Measurements from ENCODE around the gene CACNB1. TPM values are rescaled to one million over a fixed set of nuclear protein-coding genes. Genes with fewer than 3 reads are reported as not detected.
"Not testable (repeated sequence)": the region's sequence is repeated elsewhere in the genome, so short reads cannot be mapped to it uniquely, and the experiment has no call there.

Gene CACNB1
- total RNA-seq, 1 donor from 2014 or later: 20.4 TPM

DNA sequence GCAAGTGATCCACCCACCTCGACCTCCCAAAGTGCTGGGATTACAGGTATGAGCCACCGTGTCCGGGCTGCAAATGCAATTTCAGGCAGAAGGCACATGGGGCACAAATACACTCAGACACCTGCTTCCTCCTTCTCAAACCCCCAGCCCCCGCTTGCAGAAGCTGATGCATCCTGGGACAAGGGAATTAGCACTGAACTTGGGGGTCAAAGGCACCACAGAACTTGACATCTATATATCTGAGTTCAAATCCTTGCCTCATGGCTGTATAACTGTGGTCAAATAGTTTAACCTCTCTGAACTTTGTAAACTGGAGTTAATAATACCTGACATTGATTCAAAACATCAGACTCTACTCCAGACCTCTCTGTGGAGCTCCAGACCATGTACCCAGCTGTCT is 27.4 kb downstream of the CACNB1 start:
- intact Hi-C loops (cut with micrococcal nuclease): no loop called here
- peaks cover 6% of the 10 kb centered on the region for H3K36me3 Mint-ChIP-seq (ENCODE audit: low read depth)
- no peak for DNase-seq
- H3K4me3 Mint-ChIP-seq: no peak overlapping the region
- H3K27ac Mint-ChIP-seq: no peak overlapping the region
- peaks cover 3% of the 10 kb centered on the region for H3K9me3 Mint-ChIP-seq
- H3K27me3 Mint-ChIP-seq: peaks cover 23% of the 10 kb centered on the region
- H3K4me1 Mint-ChIP-seq: peaks cover 25% of the 10 kb centered on the region

DNA sequence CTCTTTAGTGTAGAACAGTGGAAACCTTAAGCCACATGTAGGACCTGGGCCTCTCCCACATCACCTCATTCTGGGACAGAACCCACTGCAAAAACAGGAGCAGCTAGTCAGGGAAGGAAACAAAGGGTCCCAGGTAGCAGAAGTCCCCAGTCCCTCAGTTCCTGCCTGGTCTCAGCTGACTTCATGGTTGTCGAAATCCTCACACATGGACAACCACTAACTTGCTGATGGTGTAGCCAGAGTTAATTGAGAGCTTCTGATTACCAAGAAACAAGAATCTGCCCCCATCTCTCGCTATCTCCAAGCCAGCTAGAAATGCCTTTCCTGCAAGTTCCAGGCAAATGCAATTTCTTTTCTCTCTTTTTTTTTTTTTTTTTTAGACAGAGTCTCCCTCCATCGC is 28.0 kb downstream of the CACNB1 start:
- no peak overlapping the region for H3K4me3 Mint-ChIP-seq
- peaks cover 3% of the 10 kb centered on the region for H3K9me3 Mint-ChIP-seq
- H3K4me1 Mint-ChIP-seq: peaks cover 31% of the 10 kb centered on the region
- DNase-seq: no peak
- H3K27ac Mint-ChIP-seq: no peak overlapping the region
- H3K36me3 Mint-ChIP-seq (ENCODE audit: low read depth): peaks cover 3% of the 10 kb centered on the region
- H3K27me3 Mint-ChIP-seq: peaks cover 29% of the 10 kb centered on the region
- intact Hi-C loops (cut with micrococcal nuclease): no loop called here

DNA sequence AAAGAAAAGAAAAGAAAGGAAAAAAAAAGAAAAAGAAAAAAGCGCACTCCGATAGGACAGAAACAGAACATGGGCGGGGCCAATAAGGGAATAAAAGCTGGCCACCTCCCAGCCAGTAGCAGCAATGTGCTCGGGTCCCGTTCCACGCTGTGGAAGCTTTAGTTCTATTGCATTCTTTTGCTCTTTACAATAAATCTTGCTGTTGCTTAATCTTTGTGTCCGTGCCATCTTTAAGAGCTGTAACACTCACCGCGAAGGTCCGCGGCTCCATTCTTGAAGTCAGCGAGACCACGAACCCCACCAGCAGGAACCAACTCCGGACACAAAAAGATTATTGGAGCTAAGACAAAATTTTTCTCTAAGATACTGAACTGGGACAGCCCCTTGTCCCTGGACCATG is 28.4 kb downstream of the CACNB1 start:
- H3K36me3 Mint-ChIP-seq (ENCODE audit: low read depth): peaks cover 3% of the 10 kb centered on the region
- DNase-seq: no peak
- no peak overlapping the region for H3K27ac Mint-ChIP-seq
- peaks cover 29% of the 10 kb centered on the region for H3K27me3 Mint-ChIP-seq
- intact Hi-C loops (cut with micrococcal nuclease): no loop called here
- H3K4me1 Mint-ChIP-seq: peaks cover 32% of the 10 kb centered on the region
- H3K9me3 Mint-ChIP-seq: peaks cover 3% of the 10 kb centered on the region
- H3K4me3 Mint-ChIP-seq: no peak overlapping the region

DNA sequence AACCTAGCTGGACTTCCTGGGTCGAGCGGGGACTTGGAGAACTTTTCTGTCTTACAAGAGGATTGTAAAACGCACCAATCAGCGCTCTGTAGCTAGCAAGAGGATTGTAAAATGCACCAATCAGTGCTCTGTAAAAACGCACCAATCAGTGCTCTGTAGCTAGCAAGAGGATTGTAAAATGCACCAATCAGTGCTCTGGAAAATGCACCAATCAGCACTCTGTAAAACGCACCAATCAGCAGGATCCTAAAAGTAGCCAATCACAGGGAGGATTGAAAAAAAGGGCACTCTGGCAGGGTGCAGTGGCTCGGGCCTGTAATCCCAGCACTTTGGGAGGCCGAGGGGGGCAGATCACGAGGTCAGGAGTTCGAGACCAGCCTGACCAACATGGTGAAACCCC is 29.0 kb downstream of the CACNB1 start:
- intact Hi-C loops (cut with micrococcal nuclease); H3K4me3 Mint-ChIP-seq; H3K27ac Mint-ChIP-seq; H3K9me3 Mint-ChIP-seq; DNase-seq; H3K36me3 Mint-ChIP-seq (ENCODE audit: low read depth): not testable (repeated sequence)
- peaks cover 30% of the 10 kb centered on the region for H3K4me1 Mint-ChIP-seq
- H3K27me3 Mint-ChIP-seq: peaks cover 29% of the 10 kb centered on the region

DNA sequence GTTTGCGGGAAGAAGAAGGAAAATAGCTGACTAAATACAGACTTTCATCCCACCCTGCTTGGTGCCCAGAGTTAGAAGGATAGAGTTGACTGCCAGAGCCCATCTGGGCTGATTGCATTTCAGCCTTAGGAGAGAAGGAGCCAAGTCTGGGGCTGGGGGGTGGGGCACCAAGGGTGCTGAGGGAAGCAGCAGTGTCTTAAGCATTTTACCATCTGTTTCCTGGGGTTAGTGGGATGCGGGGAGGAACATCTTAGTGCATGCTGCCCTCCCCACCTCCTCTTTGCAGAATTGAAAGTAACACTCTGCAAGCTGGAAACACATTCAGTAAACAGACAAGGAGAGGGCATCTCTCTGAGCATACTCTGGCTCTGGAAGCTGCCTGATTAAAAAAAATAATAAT is 30.0 kb downstream of the CACNB1 start:
- DNase-seq: peak; percentile 68
- peaks cover 25% of the 10 kb centered on the region for H3K4me1 Mint-ChIP-seq
- H3K36me3 Mint-ChIP-seq (ENCODE audit: low read depth): peaks cover 1% of the 10 kb centered on the region
- peaks cover 29% of the 10 kb centered on the region for H3K27me3 Mint-ChIP-seq
- H3K27ac Mint-ChIP-seq: no peak overlapping the region
- intact Hi-C loops (cut with micrococcal nuclease): no loop called here
- no peak overlapping the region for H3K4me3 Mint-ChIP-seq
- H3K9me3 Mint-ChIP-seq: peaks cover 3% of the 10 kb centered on the region

DNA sequence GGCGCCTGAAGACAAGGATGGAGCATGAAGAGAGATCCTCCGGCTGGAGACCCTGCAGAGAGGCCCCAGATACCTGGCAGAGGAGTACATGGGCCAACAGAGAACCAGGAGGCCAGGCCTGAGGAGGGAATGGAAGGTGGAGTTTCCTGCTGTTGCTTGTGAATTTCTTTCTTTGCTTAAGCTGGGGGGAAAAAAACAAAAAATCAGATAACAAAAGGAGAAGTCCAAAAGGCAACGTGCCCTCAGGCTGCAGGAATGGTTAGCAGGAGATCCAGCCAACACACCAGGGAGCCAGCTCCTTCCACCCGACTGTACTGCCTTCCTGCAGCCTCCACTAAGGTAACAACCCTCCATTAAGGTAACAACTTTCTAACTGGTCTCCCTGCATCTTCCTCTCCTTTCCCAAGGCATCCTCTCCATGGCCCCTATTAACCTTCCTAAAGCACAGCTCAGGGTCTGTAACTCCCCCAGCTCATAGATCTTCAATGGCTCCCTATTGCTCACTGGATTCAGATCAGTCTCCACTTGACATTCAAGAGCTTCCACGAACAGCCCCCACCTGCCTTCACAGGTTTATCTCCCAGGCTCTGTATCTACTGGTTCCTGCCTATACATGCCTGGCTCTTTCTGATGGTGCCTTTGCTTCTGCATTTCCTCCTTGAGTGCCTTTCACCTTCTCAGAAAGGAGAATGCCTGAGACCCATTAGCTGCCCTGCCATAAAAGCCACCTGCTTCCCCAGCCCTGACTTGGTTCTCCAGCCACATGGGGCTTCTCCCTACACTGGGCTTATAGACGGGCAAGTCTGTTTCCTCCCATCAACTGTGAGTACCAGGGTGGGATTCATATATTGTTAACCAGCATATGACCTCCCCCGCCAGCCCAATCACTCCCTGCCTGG is 30.8 kb downstream of the CACNB1 start:
- Mint-ChIP-seq H3K27ac (no peak overlapping the region), H3K4me3 (peak overlapping the region; percentile 20), H3K9me3 (peaks cover 3% of the 10 kb centered on the region), H3K27me3 (peaks cover 30% of the 10 kb centered on the region), H3K4me1 (peaks cover 23% of the 10 kb centered on the region), H3K36me3 (ENCODE audit: low read depth) (peaks cover 1% of the 10 kb centered on the region)
- DNase-seq: no peak
- intact Hi-C loops (cut with micrococcal nuclease): no loop called here

DNA sequence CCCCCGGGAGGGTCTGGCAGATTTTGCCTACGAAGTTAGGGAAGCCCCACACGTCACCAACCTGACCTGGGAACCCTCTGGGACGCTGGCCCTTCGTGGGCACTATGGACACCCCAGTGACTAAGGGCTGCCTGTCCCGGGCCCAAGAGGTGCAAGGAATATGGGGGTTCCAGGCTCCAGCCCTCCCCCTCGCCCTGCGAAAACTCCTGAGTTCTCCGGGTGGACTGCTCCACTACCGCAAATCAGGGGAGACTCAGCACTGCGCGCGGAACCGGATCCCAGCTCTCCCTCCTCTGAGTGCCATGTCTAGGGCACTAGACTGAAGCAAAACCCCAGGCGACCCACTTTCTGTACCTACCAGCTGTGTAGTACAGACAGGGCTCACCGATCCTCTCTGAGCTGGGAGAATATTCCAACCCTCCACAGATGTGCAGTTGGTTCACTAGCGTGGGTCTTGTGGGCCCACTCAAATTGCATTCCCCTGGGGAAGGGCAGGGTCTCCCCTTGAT is 31.6 kb downstream of the CACNB1 start, which contains the start of gene ARL5C:
ARL5C (minus strand) TSS at position 321 of the 509 bp plus-strand sequence. CDS start 401 bp downstream, outside the sequence.
- Mint-ChIP-seq H3K4me1 (peaks cover 23% of the 10 kb centered on the region), H3K9me3 (peaks cover 3% of the 10 kb centered on the region), H3K4me3 (peak within 1 kb of the TSS; percentile 85), H3K27me3 (peaks cover 30% of the 10 kb centered on the region), H3K36me3 (ENCODE audit: low read depth) (peaks cover 1% of the 10 kb centered on the region), H3K27ac (no peak within 1 kb of the TSS)
- intact Hi-C loops (cut with micrococcal nuclease): loop anchor here (1.0 kb wide), 1 partner anchor 13 kb away; no protein-coding TSS in a partner anchor
- no peak for DNase-seq

DNA sequence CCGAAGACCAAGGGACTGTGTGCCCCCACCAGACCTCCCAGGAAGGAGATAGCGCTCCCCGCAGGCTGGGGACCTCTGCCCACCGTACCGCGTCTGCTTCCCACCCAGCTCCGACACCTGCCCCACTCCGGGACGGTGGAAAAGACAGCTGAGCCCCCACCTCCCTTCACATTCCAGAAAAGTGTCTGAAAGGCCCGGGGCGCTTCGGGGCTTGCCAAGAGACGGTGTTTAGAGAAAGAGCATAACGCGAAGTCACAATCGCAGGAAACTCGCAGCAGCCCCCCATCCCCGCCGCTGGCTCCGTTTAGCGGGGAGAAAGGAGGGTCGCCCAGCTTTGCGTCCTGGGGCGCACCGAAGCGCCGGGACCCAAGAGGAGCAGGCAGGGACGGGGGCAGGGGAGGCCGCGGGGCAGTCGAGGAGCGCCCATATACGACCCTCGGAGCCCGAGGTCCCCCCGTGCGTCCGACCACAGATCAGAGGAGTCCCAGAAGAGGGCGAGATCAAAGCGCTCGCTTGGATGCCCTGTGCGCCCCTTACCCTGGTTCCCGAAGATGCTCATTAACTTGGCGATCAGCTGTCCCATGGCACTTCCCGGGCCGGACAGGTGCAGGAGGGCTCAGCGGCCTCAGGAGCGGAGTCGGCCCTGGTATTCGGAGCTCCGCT is 32.2 kb downstream of the CACNB1 start:
- H3K9me3 Mint-ChIP-seq: peaks cover 3% of the 10 kb centered on the region
- H3K4me1 Mint-ChIP-seq: peaks cover 23% of the 10 kb centered on the region
- H3K27ac Mint-ChIP-seq: no peak overlapping the region
- peak overlapping the region; percentile 85 for H3K4me3 Mint-ChIP-seq
- intact Hi-C loops (cut with micrococcal nuclease): loop anchor here (1.0 kb wide), 1 partner anchor 12 kb away; no protein-coding TSS in a partner anchor
- peaks cover 1% of the 10 kb centered on the region for H3K36me3 Mint-ChIP-seq (ENCODE audit: low read depth)
- DNase-seq: no peak
- peaks cover 27% of the 10 kb centered on the region for H3K27me3 Mint-ChIP-seq

DNA sequence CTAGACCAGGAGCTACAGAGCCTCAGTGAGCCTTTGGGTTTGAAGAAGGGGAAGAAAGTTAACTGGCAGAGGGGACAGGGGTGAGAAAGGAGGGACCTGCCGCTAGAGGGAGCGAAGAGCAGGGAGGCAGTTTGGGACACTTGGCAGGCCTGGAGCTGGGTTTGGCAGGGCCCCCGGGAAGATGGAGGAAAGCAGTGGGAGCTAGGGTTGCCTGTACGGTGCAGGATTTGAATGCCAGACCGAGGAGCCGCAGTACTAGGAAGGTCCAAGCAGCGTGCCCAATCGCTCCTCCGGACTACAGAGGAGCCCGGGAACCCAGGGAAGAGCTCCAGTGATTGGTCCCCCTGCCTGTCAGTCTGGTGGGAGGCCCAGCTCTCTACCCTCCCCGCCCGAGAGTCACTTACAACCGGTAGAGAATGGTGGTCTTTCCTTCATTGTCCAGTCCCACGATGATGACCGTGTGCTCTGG is 32.8 kb downstream of the CACNB1 start:
- intact Hi-C loops (cut with micrococcal nuclease): loop anchor here (1.0 kb wide), 1 partner anchor 11 kb away; no protein-coding TSS in a partner anchor
- Mint-ChIP-seq H3K9me3 (peaks cover 3% of the 10 kb centered on the region), H3K27ac (peak overlapping the region; percentile 1)

DNA sequence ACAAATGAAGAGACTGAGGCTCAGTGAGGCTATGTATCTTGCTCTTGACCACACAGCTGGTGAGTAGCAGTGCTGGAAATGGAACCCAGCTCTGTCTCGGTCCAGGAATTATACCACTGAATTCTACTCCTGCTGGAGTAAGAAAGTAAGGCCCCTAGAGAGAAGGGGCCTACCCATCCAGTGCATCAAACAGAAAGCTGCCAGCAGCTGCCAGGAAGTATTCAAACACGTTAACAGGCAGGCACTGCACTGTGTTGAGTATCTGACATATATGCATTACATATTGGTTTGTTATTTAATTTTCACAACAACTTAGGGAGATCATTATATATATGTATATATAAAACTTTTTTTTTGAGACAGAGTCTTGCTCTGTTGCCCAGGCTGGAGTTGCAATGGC is 35.5 kb downstream of the CACNB1 start:
- Mint-ChIP-seq H3K9me3 (no peaks in the 10 kb centered on the region), H3K4me3 (no peak overlapping the region), H3K4me1 (peaks cover 15% of the 10 kb centered on the region), H3K36me3 (ENCODE audit: low read depth) (no peaks in the 10 kb centered on the region), H3K27ac (no peak overlapping the region), H3K27me3 (peaks cover 23% of the 10 kb centered on the region)
- intact Hi-C loops (cut with micrococcal nuclease): no loop called here
- DNase-seq: no peak

More for the DNA sequence above, 32.8 kb downstream of the CACNB1 start:
- peak overlapping the region; percentile 85 for H3K4me3 Mint-ChIP-seq
- H3K4me1 Mint-ChIP-seq: peaks cover 23% of the 10 kb centered on the region
- peaks cover 1% of the 10 kb centered on the region for H3K36me3 Mint-ChIP-seq (ENCODE audit: low read depth)
- peak; percentile 92 for DNase-seq
- peaks cover 26% of the 10 kb centered on the region for H3K27me3 Mint-ChIP-seq

DNA sequence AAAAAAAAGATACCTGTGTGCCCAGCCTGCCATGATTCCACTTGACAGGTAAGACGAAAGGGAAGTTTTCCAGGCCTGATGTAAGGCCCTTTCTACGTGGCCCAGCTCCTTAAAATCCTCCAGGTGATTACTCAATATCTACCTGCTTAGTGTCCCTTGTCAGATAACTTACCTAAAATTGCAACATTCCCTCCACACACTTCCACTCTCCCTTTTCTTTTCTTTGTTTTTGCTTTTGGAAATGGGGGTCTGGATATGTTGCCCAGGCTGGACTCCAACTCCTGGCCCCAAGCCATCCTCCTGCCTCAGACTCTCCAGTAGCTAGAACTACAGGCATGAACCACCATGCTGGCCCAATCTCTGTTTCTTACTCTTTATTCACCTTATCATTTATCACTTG is 38.8 kb downstream of the CACNB1 start:
- intact Hi-C loops (cut with micrococcal nuclease): no loop called here
- H3K36me3 Mint-ChIP-seq (ENCODE audit: low read depth): peaks cover 1% of the 10 kb centered on the region
- peaks cover 13% of the 10 kb centered on the region for H3K27me3 Mint-ChIP-seq
- no peak overlapping the region for H3K27ac Mint-ChIP-seq
- H3K9me3 Mint-ChIP-seq: no peaks in the 10 kb centered on the region
- H3K4me3 Mint-ChIP-seq: no peak overlapping the region
- DNase-seq: no peak
- H3K4me1 Mint-ChIP-seq: peaks cover 6% of the 10 kb centered on the region

DNA sequence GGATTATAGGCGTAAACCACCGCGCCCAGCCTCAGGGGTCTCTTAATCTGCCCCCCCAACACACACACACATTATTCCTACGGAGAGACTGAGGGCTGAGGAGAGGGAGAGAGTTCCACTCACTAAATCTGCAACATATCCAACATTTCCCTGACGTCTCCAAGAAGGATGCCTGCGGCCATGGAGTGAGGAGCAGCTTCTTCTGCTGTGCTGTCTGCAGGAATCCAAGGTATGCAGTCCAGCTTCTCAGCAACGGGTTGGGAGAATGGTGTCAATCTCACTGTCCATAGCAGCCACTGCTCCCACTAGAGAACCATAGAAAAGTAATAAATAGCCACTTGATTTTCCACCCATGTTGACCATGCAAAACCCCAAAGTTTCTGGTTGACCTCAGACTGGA is 41.0 kb downstream of the CACNB1 start:
- H3K27me3 Mint-ChIP-seq: peaks cover 18% of the 10 kb centered on the region
- H3K36me3 Mint-ChIP-seq (ENCODE audit: low read depth): peaks cover 2% of the 10 kb centered on the region
- H3K27ac Mint-ChIP-seq: no peak overlapping the region
- intact Hi-C loops (cut with micrococcal nuclease): no loop called here
- no peak for DNase-seq
- peaks cover 23% of the 10 kb centered on the region for H3K4me1 Mint-ChIP-seq
- H3K9me3 Mint-ChIP-seq: no peaks in the 10 kb centered on the region
- no peak overlapping the region for H3K4me3 Mint-ChIP-seq

DNA sequence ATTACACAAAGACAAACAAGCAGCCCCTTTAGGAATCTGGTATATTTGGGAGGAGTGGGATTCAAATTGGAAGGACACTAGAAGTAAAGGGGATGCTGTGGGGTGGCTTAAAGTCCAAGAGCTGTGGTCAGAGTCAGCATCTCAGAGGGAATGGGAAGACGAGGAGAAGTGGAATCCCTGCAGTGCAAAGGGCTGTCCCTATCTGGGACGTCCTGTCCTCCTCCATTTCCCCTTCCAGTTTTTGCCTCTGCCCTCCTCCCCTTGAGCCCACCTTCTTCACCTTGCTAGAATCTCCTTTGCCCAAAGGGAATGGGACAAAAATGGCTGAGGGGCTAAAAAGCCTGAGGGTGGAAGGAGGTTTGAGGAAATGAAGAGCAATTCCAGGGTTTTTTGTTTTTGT is 41.8 kb downstream of the CACNB1 start:
- H3K27ac Mint-ChIP-seq: no peak overlapping the region
- H3K27me3 Mint-ChIP-seq: peaks cover 22% of the 10 kb centered on the region
- H3K9me3 Mint-ChIP-seq: no peaks in the 10 kb centered on the region
- H3K4me3 Mint-ChIP-seq: no peak overlapping the region
- H3K4me1 Mint-ChIP-seq: peaks cover 25% of the 10 kb centered on the region
- peaks cover 2% of the 10 kb centered on the region for H3K36me3 Mint-ChIP-seq (ENCODE audit: low read depth)
- DNase-seq: no peak
- intact Hi-C loops (cut with micrococcal nuclease): no loop called here

All from activated CD4-positive, alpha-beta T cell treated with anti-CD3 and anti-CD28 coated beads, Interleukin-2, amount 10 ng/mL, durations not matched to agents 24 days and 14 days (primary cell).